Right renal pelvis (tissue), 4 donors: ENCODE results near the gene THAP9. TPM values are rescaled to one million over a fixed set of nuclear protein-coding genes. Genes with fewer than 3 reads are reported as not detected.
"Not testable (repeated sequence)": the region's sequence is repeated elsewhere in the genome, so short reads cannot be mapped to it uniquely, and the experiment has no call there.

Source experiments
- DNase-seq, 4 donors: peaks; one replicate each; pipeline ENCODE4 v3.0.0-alpha.2; 2013; ENCODE audit warnings: low read depth in 4 of 4, low spot score in 3 of 4, missing footprints in 1 of 4
- polyA plus RNA-seq, 4 donors: library from polyadenylated mRNA; unstranded; fragments of 120-200 nt; gene quantifications; one replicate each; pipeline ENCODE4 v1.2.1, GENCODE V29; 2013; ENCODE audit not compliant: insufficient read length in 4 of 4

The THAP9 gene, protein sequence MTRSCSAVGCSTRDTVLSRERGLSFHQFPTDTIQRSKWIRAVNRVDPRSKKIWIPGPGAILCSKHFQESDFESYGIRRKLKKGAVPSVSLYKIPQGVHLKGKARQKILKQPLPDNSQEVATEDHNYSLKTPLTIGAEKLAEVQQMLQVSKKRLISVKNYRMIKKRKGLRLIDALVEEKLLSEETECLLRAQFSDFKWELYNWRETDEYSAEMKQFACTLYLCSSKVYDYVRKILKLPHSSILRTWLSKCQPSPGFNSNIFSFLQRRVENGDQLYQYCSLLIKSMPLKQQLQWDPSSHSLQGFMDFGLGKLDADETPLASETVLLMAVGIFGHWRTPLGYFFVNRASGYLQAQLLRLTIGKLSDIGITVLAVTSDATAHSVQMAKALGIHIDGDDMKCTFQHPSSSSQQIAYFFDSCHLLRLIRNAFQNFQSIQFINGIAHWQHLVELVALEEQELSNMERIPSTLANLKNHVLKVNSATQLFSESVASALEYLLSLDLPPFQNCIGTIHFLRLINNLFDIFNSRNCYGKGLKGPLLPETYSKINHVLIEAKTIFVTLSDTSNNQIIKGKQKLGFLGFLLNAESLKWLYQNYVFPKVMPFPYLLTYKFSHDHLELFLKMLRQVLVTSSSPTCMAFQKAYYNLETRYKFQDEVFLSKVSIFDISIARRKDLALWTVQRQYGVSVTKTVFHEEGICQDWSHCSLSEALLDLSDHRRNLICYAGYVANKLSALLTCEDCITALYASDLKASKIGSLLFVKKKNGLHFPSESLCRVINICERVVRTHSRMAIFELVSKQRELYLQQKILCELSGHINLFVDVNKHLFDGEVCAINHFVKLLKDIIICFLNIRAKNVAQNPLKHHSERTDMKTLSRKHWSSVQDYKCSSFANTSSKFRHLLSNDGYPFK
- polyA plus RNA-seq: 10 to 100 TPM in 3 of 4 donors, 1 to 10 TPM in 1; 9.5 to 11.6 (median 10.8) TPM

- peak; percentile 93 to 99 (median 98) for DNase-seq
These were observed at the start of gene THAP9 for GRCh38 chr4:82900411-82901182. THAP9 (plus strand) TSS chr4:82900735; CDS start chr4:82900803, 68 bp downstream.

DNA sequence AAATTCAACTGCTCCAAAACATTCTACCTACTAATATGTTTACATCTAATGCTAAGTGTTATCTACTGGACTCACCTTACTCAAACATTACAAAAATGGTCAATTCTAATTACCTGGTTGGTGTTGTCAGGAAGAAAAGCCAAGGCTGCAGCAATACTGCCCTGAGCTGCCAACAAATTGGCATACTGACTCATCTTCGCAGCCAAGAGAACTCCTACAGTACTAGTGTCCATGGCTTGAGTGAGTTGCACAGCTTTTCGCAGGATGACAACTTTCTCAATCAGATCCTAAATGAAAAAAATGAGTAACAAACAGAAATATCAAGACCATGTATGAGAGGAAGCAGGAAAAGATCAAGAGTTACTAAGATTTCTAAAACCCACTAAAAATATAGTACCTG lies 49.2 kb upstream of the THAP9 start:
- DNase-seq: no peak

DNA sequence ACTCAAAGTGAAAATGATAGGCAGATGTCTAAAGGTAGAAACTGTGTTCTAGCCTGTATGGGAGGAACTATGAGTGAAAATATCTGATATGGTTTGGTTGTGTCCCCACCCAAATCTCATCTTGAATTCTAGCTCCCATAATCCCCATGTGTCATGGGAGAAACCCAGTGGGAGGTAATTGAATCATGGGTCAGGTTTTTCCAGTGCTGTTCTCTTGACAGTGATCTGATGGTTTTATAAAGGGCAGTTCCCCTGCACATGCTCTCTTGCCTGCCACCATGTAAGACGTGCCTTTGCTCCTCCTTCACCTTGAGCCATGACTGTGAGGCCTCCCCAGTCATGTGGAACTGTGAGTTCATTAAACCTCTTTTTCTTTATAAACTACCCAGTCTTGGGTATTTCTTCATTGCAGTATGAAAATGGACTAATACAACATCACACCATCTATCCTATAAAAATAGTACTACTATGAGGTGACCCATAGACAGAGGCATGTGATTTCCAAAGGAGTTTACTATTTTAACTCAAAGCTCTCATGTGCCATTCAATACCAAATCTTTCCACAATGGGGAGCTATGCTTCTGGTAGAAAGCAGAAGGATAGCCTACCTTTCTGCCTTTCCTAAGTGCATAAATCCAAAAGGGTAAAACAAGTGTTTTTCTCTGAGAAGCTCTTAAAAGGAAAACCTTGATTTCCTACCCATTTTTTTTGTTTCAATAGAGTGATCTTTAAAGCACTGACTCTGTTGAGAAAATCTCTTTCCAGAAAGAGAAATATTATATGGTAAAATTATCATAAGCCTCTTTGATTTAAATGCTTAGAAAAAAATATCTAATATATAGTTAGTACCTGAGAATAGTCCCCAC lies 48.4 kb upstream of the THAP9 start:
- DNase-seq: no peak

- DNase-seq: no peak
These were observed 47.7 kb upstream of the THAP9 start for GRCh38 chr4:82852751-82853285.

- not testable (repeated sequence) for DNase-seq
These were observed 40.0 kb upstream of the THAP9 start for GRCh38 chr4:82860487-82860886.

- DNase-seq: no peak
These were observed 39.0 kb upstream of the THAP9 start for GRCh38 chr4:82861529-82861928.

DNA sequence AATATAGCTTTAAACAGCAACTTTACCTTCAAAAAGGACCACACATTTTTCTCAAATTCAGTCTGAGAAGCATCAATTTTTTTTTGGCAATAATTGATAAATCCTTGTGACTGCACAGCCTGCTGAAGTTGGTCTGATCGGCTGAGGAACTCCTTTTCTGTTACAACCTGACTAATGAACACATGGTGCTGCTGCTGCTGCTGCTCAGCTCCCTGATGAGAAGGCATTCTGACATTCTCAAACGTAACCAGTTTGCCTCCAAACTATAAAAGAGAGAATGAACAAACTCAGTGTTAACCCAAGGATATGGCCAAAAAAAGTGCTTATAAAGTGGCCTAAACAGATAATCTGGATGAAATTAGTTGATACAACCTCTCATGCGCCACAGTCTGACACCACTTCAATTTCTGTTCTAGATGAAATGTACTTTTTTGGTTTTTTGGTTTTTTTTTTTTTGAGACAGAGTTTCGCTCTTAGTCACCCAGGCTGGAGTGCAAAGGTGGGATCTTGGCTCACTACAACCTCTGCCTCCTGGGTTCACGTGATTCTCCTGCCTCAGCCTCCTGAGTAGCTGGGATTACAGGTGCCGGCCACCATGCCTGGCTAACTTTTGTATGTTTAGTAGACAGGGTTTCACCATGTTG lies 36.1 kb upstream of the THAP9 start:
- no peak for DNase-seq

- no peak for DNase-seq
These were observed 34.9 kb upstream of the THAP9 start for GRCh38 chr4:82865592-82865991.

DNA sequence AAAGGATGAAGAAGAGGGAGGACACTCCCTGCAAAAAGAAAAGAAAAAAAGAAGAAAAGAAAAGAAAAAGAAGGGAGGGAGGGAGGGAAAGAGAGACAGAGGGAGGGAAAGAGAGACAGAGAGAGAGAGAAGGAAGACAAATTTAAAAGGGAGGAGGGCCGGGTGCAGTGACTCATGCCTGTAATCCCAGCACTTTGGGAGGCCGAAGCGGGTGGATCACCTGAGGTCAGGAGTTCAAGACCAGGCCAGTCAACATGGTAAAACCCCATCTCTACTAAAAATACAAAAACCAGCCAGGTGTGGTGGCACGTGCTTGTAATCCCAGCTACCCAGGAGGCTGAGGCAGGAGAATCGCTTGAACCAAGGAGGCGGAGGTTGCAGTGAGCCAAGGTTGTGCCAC lies 34.5 kb upstream of the THAP9 start:
- not testable (repeated sequence) for DNase-seq

GRCh38 chr4:82866706-82867385 lies 33.7 kb upstream of the THAP9 start:
- no peak for DNase-seq

- no peak for DNase-seq
These were observed 32.0 kb upstream of the THAP9 start for GRCh38 chr4:82868572-82868971.

- no peak for DNase-seq
These were observed 15.1 kb upstream of the THAP9 start for GRCh38 chr4:82885410-82885809.

- no peak for DNase-seq
These were observed 14.2 kb upstream of the THAP9 start for GRCh38 chr4:82886147-82886942.

DNA sequence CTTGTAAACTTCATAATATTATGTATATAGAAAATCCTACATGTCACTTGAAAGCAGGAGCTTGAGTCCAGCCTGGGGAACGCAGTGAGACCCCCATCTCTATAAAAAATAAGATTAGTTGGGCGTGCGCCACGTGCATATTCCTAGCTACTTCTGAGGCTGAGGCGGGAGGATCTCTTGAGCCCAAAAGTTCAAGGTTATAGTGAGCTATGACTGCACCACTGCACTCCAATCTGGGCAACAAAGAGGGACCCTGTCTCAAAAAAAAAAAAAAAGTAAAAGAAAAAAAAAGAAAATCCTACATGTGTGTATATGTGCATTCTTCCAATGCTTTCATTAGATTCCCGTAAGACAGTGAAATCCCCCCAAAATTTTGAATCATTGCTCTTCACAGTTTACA lies 11.2 kb upstream of the THAP9 start:
- DNase-seq: no peak

- no peak for DNase-seq
These were observed 10.0 kb upstream of the THAP9 start for GRCh38 chr4:82890528-82890900.

DNA sequence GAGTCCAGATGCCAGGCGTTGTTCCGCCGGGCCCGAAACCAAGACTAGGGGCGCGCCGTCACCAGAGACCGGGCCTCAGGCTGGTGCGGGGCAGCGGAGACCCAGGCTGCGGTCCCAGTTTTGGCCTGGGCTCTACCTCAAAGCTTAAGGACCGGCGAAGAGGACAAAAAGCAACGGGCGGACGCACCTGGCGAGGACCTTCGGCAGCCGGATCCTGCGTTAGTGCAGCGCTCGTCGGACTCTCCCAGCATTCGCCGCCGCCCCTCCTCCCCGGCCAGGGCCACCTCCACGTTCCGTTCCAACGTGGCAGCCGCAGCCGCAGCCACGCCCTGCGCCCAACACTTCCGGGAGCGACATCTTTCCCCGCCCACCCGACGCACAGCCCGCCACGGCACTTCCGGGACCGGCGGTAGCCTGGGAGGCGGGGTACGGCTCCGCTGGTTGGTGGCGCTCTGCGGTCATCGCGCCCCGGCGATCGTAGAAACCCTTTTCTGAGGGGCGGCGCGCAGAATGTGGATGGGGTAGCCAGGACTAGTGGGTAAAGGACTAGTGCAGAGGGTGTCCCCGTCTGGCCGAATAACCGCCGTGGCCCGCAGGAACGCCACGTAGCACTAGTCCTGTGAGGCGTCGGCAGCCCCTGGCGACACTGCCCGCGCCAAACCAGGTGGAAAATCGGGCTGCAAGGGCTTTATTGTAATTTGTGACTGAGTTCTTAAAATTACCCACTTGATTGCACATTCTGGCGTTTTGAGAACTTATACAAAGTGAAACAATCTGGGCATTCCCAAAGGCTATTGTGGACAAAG lies 9.4 kb upstream of the THAP9 start, which contains the start of gene SEC31A:
SEC31A (minus strand) TSS at position 253 of the 806 bp plus-strand sequence. CDS start 9,217 bp downstream, outside the sequence.
- DNase-seq: peak; percentile 83 to 95 (median 86)
